GM21360 (cell line): ENCODE measurements around the gene FGF9.

Experiments
- ATAC-seq: cut with Tn5 transposase; IDR thresholded peaks from one replicate; pipeline ENCODE4 v1.9.1; 2021; ENCODE audit warnings: mild to moderate bottlenecking, moderate library complexity; ENCODE audit not compliant: unreplicated experiment

Gene FGF9

GRCh38 chr13:21752501-21752900 lies 81.6 kb downstream of the FGF9 start:
- ATAC-seq = no peak

GRCh38 chr13:21753117-21753729 lies 82.3 kb downstream of the FGF9 start:
- ATAC-seq = no peak
